ENCODE results near the gene TSNAX.

DNA sequence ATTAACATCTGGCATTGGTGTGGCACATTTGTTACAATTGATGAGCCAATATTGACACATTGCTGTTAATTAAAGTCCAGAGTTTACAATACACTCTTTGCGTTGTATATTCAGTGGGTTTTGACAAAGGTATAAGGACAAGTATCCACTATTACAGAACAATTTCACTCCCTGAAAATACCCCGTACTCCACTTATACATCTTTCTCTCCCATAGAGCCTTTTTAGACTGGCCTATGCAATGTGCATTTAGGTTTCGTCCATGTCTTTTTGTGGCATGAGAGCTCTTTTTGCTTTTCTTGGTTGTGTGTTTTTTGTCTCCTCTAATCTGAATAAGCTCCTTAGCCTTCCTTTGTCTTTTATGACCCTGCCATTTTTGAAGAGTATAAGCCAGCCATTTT lies 40.6 kb upstream of the TSNAX start:
- TF ChIP-seq, protein P1, sequence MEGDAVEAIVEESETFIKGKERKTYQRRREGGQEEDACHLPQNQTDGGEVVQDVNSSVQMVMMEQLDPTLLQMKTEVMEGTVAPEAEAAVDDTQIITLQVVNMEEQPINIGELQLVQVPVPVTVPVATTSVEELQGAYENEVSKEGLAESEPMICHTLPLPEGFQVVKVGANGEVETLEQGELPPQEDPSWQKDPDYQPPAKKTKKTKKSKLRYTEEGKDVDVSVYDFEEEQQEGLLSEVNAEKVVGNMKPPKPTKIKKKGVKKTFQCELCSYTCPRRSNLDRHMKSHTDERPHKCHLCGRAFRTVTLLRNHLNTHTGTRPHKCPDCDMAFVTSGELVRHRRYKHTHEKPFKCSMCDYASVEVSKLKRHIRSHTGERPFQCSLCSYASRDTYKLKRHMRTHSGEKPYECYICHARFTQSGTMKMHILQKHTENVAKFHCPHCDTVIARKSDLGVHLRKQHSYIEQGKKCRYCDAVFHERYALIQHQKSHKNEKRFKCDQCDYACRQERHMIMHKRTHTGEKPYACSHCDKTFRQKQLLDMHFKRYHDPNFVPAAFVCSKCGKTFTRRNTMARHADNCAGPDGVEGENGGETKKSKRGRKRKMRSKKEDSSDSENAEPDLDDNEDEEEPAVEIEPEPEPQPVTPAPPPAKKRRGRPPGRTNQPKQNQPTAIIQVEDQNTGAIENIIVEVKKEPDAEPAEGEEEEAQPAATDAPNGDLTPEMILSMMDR (IDR thresholded peaks at IDR 0.05), result no peak
- TF ChIP-seq POLR2A (IDR thresholded peaks at IDR 0.05), result no peak

Measured in Peyer's patch (tissue), 4 donors.